ENCODE results near the gene TRERF1.
A peak's percentile ranks its signal among the peaks of the same experiment; 100 is the strongest.

The TRERF1 gene

DNA sequence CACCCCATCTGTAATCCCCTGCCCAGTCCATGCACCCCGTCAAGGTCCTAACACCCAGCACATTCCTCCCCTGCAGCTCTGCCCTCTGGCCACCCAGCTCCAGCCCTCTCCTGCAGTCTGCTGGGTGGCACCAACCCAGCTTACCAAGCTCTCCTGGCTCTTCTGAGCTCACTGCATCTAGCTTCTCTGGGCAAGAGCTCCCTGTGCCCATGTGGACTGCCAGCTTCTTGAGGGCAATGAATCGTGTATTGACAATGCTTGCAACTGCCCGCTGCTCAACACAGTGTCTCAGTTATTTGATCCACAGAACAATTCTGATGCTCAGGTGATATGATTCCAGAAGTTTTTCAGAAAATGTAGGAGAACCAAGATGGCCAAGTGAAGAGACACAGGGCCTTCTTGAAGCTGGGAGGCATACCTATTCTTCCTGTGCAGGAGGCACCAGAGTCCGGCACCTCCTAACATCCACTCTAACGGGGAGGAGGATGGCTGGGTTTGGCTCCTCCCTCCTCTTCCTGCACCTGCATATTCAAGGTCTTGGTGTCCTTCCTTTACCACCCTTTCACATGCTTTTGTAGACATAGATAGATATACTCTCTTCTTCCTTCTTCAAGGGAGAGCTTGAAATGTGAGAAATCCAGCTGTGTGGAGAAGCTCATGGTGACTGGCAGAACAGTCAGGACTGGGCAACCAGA is 85.6 kb downstream of the TRERF1 start:
- DNase-seq = no peak

DNA sequence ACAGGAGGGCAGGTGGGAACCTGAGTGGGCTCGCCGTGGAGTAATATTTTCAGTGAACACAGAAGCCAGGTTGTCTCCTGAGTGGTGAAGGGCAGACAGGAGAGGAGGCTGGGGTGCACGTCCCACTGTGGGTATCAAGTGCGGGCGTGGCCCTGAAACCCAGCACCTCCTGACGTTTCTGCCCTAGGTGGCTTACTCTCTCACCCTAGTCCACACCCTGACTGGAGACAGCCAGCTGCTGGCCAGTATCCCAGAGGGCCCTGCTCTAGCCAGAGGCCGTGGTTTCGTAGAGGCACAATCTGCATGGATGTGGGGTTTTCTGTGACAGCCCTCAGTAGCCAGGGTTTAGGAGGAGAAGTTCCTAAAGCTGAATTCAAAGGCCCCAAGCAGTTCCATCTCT is 86.7 kb downstream of the TRERF1 start:
- DNase-seq = no peak

DNA sequence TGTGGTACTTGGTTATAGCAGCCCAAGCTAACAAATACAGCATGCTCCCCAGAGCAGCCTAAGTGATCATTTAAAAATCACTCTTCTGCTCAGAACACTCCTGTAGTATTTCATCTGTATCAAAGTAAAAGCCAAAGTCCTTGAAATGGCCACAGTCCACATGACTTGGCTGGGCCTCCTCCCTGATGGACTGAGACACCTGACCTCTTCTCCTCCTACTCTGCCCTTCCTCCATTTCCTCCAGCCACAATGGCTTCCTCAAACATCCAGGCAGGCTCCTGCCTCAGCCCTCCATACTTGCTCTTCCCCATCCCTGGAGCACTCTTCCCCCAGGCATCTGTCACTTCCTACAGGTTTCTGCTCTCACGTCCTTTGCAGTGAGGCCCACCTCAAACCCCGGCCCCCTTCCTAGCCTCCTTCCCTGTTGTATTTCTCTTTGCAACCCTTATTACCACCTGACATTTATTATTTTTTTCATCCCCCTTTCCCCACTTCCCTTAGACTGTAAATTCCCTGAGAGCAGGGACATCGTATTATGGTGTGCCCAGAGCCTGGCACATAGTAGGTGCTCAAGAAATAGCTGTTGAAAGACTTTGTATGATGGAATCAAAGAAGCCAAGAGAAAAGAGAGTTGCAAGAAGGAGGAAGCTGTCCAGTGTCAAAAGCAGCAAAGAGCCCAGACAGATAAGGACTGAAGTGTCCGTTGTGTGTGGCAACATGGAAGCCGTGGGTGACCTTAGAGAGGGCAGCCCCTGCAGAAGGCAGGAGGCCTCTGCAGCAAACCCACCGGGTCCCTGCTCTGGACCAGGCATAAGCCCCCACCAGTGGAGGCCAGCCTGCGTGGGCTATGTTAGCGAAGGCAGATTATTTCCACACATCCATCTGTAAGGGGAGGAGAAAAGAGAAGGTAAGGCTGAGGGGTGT is 87.5 kb downstream of the TRERF1 start:
- no peak for DNase-seq

DNA sequence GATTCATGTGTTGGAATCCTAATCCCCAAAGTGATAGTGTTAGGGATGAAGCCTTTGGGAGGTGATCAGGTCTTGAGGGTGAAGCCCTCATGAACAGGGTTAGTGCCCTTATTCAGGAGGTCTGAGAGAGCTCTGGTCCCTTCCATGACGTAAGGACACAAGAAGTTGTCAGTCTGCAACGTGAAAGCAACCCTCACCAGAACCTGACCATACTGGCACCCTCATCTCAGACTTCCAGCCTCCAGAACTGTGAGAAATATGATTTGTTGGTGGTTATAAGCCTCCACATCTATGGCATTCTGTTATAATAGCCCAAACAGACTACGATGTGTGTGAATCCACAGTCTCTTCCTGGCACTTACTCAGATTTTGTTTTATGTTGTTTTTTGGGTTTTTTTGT is 90.7 kb downstream of the TRERF1 start:
- no peak for DNase-seq

DNA sequence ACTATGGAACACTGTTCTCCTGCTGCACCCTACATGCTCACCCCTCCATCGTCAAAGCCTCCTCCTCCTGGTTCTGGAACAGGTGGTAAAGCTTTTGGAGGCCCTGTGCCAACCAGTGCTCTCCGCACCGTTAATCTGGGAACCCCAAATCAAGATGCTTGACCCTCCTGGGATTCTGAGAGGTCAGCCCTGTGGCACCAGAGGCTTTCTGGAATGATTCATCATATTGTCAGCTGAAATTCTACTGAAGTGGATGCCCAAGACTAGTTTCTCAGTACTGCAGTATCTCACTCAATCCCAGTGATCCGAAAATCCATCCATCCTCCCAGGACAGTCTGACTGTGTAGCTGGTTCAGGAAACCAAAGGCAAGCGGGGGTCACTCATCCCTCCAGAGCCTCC is 92.7 kb downstream of the TRERF1 start:
- DNase-seq = no peak

DNA sequence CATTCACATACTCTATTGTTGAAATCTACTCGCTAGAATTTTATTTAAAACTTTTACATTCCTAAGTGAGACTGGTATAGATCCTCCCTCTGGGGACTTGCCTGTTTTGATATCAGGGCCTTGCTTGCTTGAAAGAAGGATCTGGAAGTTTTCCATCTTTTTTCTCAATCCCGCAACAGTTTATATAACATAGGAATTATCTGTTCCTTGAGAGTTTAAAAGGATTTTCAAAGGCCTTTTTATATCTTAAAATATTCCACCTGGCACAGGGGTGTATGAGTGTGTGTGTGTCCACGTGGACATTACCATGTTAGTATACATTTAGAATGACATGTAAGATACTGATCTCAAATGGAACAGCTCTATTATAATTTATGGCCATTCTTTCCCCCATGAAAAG is 96.3 kb downstream of the TRERF1 start:
- no peak for DNase-seq

DNA sequence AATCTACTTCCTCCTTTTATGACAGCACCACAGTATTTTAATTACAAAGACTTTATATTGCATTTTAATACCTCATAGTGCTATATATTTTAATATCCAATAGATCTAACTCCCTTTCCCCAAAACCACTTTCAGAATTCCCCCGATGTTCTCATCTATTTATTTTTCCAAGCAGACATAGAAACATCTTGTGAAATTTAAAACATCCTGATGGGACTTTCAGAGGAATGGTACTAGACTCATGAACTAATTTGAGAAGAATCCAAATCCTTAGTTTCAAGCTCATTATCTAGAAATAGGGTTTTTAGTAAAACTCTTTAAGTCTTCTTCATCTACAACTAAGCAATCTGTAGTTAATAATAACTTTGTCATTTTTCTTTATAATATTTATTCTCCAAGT is 97.0 kb downstream of the TRERF1 start:
- DNase-seq = no peak

DNA sequence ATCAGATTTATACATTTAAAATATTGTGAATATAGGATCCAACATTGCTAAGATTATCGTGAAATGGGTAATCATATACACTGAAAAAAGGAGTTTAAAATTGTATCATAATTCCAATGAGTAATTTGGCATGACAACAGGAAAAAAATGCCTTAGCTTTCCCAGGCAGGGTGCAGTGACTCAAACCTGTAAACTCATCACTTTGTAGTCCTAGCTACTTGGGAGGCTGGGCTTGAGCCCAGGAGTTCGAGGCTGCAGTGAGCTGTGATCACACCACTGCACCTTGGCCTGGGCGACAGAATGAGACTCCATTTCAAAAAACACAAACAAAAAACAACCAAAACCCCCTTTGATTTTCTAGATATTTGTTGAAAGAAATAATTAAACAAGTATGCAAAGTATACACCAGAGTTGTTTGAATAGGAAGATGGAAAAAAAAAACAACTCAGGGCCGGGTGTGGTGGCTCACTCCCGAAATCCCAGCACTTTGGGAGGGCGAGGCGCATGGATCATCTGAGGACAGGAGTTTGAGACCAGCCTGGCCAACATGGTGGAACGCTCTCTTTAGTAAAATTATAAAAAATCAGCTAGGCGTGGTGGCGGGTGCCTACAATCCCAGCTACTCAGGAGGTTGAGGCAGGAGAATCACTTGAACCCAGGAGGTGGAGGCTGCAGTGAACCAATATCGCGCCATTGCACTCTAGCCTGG is 98.7 kb downstream of the TRERF1 start:
- DNase-seq = peak; percentile 83

DNA sequence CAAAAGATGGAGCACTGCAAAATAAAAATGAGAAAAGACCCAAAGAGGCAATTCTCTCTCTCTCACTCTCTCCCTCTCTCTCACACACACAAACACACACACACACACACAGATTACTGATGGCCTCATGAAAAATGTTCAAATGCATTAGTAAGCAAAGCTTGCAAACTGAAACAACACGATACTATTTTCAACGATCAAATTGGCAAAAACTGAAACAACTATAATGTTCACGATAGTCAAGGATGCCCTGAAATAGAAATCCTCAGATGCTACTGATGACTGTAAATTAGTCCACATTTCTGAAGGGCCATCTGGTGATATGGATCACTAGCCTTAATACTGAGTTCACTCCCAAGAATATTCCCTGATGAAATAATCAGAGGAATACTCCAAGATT is 100.8 kb downstream of the TRERF1 start:
- no peak for DNase-seq

DNA sequence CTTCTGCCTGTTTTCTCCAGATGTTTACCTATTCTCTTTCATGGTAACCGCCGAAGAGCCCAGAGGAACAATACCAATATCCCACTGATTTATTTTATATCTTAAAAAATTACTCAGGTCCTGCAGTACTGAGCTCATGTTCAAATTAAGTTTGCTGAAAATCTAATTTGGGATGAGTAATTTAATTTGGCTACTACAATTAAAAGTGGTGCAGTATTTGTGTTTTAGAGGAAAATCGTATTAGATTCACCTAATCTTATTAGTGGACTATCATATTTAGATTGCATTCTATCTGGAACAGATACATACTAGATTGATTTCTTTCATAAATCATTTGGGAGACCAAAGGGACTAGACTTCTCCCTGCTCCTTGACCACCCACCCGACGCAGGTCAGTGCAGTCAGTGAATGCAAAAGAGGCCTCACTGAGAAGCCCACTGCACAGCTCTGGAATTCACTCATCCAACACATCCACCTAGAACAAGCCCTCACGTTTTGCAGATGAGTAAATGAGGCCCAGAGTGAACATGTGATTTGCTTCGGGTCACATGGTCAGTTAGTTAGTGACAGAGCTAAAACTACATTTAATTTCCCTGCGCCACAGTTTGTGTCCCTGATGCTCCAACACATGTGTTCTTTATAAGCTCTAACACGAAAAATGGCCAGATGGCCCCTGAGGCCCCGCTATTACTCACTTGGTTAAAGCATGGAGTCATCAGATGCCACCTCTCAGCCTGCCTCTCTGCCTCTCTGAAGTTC is 101.8 kb downstream of the TRERF1 start:
- no peak for DNase-seq

DNA sequence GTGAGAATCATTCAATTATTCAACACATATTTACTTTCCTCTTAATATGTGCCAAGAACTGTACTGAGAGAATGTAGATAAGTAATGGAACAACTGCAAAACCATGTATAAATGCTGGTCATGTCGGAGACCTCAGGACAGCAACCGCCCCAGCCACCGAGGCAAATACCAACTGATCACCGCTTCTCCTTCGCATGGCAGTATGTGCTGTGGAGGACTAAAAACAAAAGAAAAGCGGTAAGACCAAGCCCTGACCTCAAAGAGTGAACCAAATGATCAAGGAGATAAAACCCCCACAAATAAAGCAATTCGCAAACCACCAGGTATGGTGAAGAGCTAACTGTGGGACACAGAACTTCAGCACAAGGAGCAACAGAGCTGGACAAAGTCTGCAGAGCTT is 104.3 kb downstream of the TRERF1 start:
- DNase-seq = no peak

DNA sequence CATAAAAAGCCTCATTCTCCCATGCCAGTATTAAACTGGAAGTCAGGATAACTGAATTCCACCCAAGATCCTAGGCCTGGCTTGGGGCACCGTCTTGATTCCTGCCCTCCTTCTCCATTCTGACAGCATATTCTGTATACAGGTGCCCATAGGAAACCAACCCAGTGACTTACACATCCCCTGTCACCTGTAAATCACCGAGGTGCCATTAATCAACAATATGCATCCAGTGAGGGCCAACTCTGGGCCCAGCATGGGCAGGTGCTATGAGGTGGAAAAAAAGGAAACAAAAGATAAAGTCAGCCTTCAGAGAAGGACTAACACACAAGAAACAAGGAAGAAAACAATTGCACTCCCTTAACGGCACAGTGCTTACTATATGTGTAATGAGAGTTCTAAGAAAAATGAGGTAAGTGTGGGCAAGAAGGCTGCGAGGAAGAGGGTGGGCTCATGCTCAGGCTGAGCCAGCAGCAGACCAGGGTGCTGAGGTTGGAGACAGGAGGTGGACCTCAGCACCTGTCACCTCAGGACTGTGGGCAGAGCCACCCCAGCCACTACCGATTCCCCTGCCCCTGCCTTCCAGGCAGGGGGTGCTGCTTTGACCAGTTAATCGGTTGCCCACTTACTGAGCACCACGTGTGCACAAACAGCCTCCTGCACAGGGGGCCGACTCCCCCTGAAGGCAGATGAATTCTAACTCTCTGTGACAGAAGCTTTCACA is 105.9 kb downstream of the TRERF1 start:
- DNase-seq = no peak

DNA sequence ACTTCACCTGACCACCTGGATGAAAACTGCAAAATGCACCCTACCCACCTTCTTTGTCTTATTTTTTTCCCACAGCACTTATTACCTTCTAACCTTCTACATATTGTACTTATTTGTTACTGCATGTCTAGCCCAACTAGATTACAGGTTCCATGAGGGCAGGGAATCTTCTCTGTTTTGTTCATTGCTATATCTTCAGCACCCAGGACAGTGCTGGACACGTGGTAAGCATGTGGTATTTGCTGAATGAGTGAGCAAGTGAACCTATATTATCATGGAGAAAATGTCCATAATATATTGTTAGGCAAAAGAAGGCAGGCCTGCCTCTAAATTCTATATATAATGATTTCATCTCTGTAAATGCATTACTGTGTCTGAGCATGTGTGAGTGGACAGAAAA is 107.0 kb downstream of the TRERF1 start:
- DNase-seq = no peak

DNA sequence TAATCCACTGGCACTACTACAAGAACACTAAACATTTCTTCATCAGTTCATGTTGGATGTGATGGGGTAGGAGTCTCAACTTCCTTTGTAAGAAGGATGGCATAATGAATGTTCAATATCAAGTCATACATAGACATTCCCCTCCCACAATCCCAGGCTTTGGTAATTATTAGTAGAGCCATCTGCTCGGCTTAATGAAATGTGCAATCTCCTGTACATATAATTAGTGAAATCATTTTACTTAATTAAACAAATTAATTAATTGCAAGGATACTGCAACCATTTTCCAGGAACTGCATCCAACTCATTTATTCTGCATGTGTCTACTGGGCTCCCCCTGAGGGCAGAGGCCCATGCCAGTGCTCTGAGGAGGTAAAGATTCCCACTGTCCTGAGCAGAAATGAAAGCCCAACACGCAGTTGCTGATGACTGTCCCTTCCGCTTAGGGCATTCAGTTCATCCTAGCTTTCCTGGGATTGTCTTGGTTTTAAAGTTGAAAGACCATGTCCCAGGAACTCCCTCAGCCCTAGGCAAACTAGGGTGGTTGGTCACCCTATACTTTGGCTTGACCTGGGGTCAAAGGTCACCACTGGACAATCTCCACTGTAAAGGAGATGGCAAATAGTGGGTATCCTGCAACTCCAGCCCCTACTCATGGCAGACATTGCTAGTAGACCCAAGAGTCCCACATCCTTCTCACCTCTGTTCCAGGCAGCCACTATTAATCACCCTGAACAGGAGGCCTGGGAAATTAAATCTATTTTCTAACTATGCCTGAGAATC is 109.8 kb downstream of the TRERF1 start:
- DNase-seq = no peak

DNA sequence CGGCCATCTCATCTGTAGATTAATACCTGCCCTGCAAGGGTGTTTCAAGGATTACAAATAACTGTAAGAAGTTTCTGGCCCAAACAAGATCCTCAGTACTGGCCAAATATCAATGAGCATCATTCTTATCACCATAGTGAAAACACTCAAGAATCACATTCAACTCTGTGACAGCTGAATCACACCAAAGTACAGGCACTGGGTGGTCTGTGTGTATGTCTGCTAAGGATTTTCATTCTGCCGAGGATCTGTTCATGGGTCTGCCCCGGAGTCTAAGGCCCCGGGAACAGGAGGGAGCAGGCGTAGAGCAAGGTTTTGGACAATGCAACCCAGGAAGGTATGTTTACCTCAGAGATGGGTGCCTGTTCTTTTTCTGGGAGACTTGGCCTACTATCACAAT is 110.5 kb downstream of the TRERF1 start:
- no peak for DNase-seq

DNA sequence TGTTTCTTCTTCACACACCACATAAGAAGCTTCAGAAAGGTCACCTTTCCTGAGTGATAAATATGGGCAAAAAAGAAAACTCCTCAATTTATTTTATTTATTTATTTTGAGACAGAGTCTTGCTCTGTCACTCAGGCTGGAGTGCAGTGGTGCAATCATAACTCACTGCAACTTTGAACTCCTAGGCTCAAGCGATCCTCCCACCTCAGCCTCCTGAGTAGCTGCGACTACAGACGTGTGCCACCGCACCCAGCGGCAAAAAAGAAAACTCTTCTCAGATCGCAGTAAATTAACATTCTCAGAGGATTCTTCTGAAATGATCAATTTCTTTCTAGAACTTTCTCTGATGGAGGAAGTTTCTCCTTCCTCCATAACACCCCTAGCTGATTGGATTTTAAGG is 111.2 kb downstream of the TRERF1 start:
- no peak for DNase-seq

DNA sequence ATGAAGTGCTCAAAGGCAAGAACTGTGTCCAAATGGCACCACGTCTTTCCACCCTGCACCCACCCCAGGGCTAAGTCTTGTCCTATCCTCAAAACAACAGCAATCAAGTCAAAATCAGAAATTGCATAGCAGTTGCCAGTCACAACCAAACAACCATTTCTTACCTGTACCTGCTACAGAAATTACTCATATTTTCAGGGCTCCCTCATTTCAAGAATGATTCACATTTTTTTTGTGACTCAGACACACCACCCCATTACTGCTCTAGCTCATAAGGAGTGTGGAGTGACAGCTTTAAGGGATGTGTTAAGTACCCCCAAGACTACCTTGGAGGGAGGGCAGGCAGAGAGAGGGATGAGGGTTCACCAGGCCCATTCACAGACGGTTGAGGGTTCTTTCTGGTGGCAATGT is 111.7 kb downstream of the TRERF1 start:
- peak; percentile 46 for DNase-seq

DNA sequence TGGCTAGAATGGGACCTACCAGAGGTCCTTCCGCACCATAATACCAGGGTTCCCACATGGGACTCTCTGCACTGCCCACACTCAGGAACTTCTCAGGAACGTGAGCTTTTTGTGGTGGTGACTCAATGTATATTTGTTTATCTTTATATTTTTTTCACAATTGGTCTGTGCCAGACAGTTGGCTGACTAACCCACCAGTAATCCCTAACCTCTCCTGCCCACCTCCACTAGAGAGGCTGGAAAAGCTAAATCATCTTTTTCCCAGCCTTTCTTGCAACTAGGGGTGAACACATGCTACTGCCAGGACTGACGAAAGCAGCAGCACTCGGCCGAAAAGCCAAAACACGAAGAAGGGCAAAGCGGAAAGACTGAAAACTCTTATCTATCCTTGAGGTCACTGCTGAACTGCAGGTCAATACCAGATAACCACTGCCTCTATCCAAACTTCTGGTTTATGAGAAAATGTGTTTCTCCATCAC is 112.9 kb downstream of the TRERF1 start:
- DNase-seq = peak; percentile 99

DNA sequence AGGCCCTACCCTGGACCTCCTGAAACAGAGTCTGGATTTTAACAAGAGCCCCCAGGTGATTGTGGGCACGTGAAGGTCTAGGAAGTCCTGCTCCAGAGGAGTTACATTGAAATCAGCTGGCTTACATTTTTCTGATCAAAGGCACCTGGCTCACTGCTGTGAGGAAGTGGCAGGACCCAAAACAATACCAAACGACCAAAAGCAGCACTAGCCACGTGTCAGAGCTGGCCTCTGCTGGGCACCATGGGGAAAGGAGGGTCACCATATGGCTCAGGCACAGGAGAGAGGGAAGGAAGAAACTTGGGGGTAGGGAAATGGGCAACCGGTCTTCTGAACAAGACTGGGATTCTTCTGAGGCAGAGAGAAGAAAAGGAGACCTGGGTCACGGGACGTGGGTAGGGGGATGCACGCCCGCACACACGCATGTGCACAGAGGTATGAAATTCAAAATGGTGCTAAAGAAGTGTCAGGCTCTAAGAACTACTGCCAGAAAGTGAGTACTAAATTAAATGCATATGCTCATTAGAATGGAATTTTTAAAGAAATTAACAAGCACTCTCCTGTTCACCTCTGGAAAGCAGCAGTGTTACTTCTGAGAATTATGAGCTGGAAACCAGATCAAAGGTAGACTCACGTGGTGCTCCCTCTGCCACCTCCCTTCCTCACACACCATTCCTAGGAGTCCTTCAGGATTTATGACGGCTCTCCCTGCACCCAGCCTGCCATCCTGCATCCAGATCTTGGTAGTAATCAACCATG is 113.6 kb downstream of the TRERF1 start:
- DNase-seq = no peak

DNA sequence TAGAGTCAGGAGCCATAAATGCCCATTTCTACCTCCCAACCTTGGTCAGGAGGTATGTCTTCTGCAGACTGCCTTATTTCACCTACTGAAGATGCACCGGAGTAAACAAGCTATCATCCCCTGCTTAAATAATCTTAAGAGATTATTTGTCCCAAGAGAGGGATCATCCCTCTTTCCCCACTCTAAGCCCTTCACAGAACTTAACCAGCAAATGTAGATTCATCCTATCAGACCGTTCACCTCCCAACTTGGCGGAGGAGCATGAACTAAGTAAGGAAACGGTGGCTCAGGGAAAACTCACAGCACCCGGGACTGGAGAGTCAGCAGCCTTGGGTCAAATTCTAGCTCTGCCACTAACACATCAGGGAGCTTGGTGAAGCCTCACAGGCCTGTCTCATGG is 115.3 kb downstream of the TRERF1 start:
- no peak for DNase-seq

DNA sequence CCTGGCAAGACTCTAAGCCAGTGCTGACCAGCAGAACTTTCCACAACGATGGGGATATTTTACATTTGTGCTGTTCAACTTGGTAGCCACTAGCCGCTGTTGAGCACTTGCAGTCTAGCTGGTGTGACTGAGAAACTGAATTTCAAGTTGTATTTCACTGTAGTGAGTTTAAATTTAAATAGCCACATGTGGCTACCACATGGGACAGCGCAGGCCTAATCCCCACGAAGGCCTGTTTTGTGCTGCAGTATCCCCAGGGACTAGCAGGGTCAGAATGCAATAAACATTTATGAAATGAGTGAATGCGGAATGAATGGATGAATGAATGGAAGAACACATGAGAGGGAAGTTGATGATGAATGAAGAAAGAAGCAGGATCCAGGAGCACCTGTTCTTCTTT is 115.8 kb downstream of the TRERF1 start:
- DNase-seq = no peak
